Heart right ventricle (tissue), 16 donors: ENCODE measurements around the gene EWSR1. TPM values are rescaled to one million over a fixed set of nuclear protein-coding genes. Genes with fewer than 3 reads are reported as not detected.
"Not testable (repeated sequence)": the region's sequence is repeated elsewhere in the genome, so short reads cannot be mapped to it uniquely, and the experiment has no call there.

Source experiments
- ATAC-seq, 8 donors: fragments of 200-7000 bp; cut with Tn5 transposase; one replicate each; pipeline ENCODE4 v1.9.1; 2020; ENCODE audit warnings: mild to moderate bottlenecking in 8 of 8, moderate library complexity in 8 of 8, moderate number of reproducible peaks in 1 of 8
- DNase-seq, 2 donors: peaks; one replicate each; pipeline ENCODE4 v3.0.0-alpha.2; 2020
- H3K27ac ChIP-seq, 10 donors: fragments of 200-600 bp; sonication (generic) in 2 of 10; one replicate each; pipeline versions ENCODE4 v1.5.0 to v1.8.0; 2020 to 2022; ENCODE audit warnings: mild to moderate bottlenecking in 3 of 10
- H3K27me3 ChIP-seq, 7 donors: fragments of 200-600 bp; one replicate each; pipeline ENCODE4 v1.8.0; 2021 to 2022; ENCODE audit warnings: mild to moderate bottlenecking in 2 of 7
- H3K36me3 ChIP-seq, 9 donors: fragments of 200-600 bp; sonication (generic) in 1 of 9; one replicate each; pipeline versions ENCODE4 v1.5.0 to v1.8.0; 2020 to 2022; ENCODE audit warnings: mild to moderate bottlenecking in 2 of 9
- H3K4me1 ChIP-seq, 9 donors: fragments of 200-600 bp; sonication (generic) in 1 of 9; one replicate each; pipeline versions ENCODE4 v1.5.0 to v1.8.0; 2020 to 2022; ENCODE audit warnings: mild to moderate bottlenecking in 4 of 9
- H3K4me3 ChIP-seq, 10 donors: fragments of 200-600 bp; sonication (generic) in 2 of 10; one replicate each; pipeline versions ENCODE4 v1.5.0 to v1.8.0; 2020 to 2022; ENCODE audit warnings: mild to moderate bottlenecking in 7 of 10, moderate library complexity in 2 of 10
- H3K9me3 ChIP-seq, 11 donors: fragments of 200-600 bp in 10 of 11; sonication (generic) in 2 of 11; one replicate each; pipeline versions ENCODE4 v1.5.0 to v1.8.0; 2013 to 2022; ENCODE audit warnings: mild to moderate bottlenecking in 2 of 11, control low read depth in 1 of 11, moderate library complexity in 1 of 11
- CTCF ChIP-seq, 9 donors: fragments of 200-600 bp; sonication (generic) in 2 of 9; IDR thresholded peaks; one replicate each; pipeline versions ENCODE4 v1.5.0 to v1.8.0; 2021 to 2022; ENCODE audit warnings: antibody characterized with exemption in 9 of 9, mild to moderate bottlenecking in 5 of 9, moderate library complexity in 1 of 9
- WGBS, 2 donors: extraction: QIAGEN DNeasy Blood & Tissue Kit; methylation state at CpG; one replicate each; pipeline ENCODE4 v1.1.7; 2013; ENCODE audit warnings: inconsistent platforms in 1 of 2; 5-methylcytosine and 5-hydroxymethylcytosine counted together
- intact Hi-C, 10 donors: fragments of 100-400 bp; cut with DNase I; formaldehyde crosslinking; loops; one replicate each; pipeline versions ENCODE4 v1.11.1 to v1.14.2; 2022
- polyA plus RNA-seq, 2 donors: library from polyadenylated mRNA; stranded (reverse); fragments of 200-250 nt; gene quantifications; one replicate each; pipeline ENCODE4 v1.2.3, GENCODE V29; 2013
- total RNA-seq, 10 donors: library from RNA; stranded (reverse); fragmentation: NEBNext Ultra II Directional in 3 of 10; extraction: Animal tissue kit (Norgen Biotek cat#: 25700) in 3 of 10; gene quantifications; one replicate each; pipeline versions ENCODE4 v1.2.1 to v1.2.4, GENCODE V29; 2021 to 2023
- donor health status: Arrhythmogenic right ventricular cardiomyopathy.
- donor health status: ischemic (EF 13 %, LVEDD 7.1; RV severe dilation, severe dysfunction).
- donor health status: healthy with polysubstance abuse.
- donor health status: DM: no; HTN: yes; CAD: no.
- donor health status: DM: no; HTN: no; CAD: no.
- donor health status: ischemic (EF 25% LVEDD 6.9; RV normal size, moderate dysfunction).
- donor health status: ischemic (EF 25% LVEDD 5.7; RV mildly dilated, moderate dysfunction).
- donor health status: healthy.
- donor health status: DM: yes; HTN: yes; CAD: no.
- donor health status: Ischemic cardiomyopathy.
- donor health status: ischemic (EF 35%, LVEDD 5.7; RV mildly dilated, moderate dysfunction).
- donor health status: nonischemic (EF 11% LVEDD 7.7; RV severe dilation, severe dysfunction).
- donor health status: DM: yes; HTN: yes; CAD: no.
- donor health status: PGD.
- donor health status: ischemic (EF 29% LVEDD 5.4; RV normal size, mild dysfunction).
- donor health status: nonischemic (EF 23%, LVEDD 6.1; RV moderate dilation, normal function).

EWSR1 gene
- total and polyA plus RNA-seq, 12 donors = 105 to 153 (median 137) TPM

GRCh38 chr22:29343313-29343805, 75.3 kb downstream of the EWSR1 start:
- WGBS, 2 donors = 59 to 64% methylated on average over 7 of the region's 7 CpGs
- intact Hi-C loops = loop anchor here in 3 of 10 donors (1.0 to 5.0 kb wide), 2 partner anchors 34 to 36 kb away; partner anchors contain the start of gene GAS2L1 (in 2 of the 3)
- H3K4me1 ChIP-seq = peaks cover 0 to 55% (median 30%) of the 10 kb centered on the region in 9 donors
- peaks cover 0 to 100% (median 50%) of the 10 kb centered on the region in 9 donors for H3K36me3 ChIP-seq
- H3K9me3 ChIP-seq = no peaks in the 10 kb centered on the region
- ATAC-seq (peak; percentile 61 to 89 (median 76)), DNase-seq (peak; percentile 60 to 73)
- no peaks in the 10 kb centered on the region for H3K27me3 ChIP-seq
- no peak for TF ChIP-seq CTCF (IDR thresholded peaks at IDR 0.05)
- H3K4me3 ChIP-seq = no peak overlapping the region
- peak overlapping the region in 9 of 10 donors; percentile 11 to 64 (median 53) for H3K27ac ChIP-seq

- ATAC-seq (peak; percentile 44 to 91 (median 79)), DNase-seq (peak; percentile 57 to 68)
- no peak for TF ChIP-seq CTCF (IDR thresholded peaks at IDR 0.05)
- 45 to 46% methylated on average over 5 of the region's 5 CpGs for WGBS, 2 donors
- intact Hi-C loops = loop anchor here in 2 of 10 donors (5.0 kb wide), 1 partner anchor 37 kb away; the partner anchor contains the start of gene GAS2L1 (in 2 of the 2)
- Histone ChIP-seq H3K27ac (peak overlapping the region in 8 of 10 donors; percentile 11 to 64 (median 50)), H3K4me3 (no peak overlapping the region), H3K4me1 (peaks cover 0 to 55% (median 30%) of the 10 kb centered on the region in 9 donors), H3K27me3 (no peaks in the 10 kb centered on the region), H3K36me3 (peaks cover 0 to 100% (median 47%) of the 10 kb centered on the region in 9 donors), H3K9me3 (no peaks in the 10 kb centered on the region)
Observed at GRCh38 chr22:29344137-29344536, 76.1 kb downstream of the EWSR1 start.

- 89 to 93% methylated on average over 5 of the region's 5 CpGs for WGBS, 2 donors
- peak overlapping the region in 4 of 10 donors; percentile 11 to 61 (median 32) for H3K27ac ChIP-seq
- not testable (repeated sequence) for ATAC-seq, H3K4me3 ChIP-seq, DNase-seq, H3K27me3 ChIP-seq, H3K9me3 ChIP-seq
- peaks cover 0 to 100% (median 47%) of the 10 kb centered on the region in 9 donors for H3K36me3 ChIP-seq
- H3K4me1 ChIP-seq = peaks cover 0 to 55% (median 30%) of the 10 kb centered on the region in 9 donors
- intact Hi-C loops = loop anchor here in 2 of 10 donors (5.0 kb wide), 1 partner anchor 38 kb away; the partner anchor contains the start of gene GAS2L1 (in 2 of the 2)
Observed at GRCh38 chr22:29344889-29345288, 76.8 kb downstream of the EWSR1 start.

- Histone ChIP-seq H3K9me3 (no peaks in the 10 kb centered on the region), H3K4me1 (peaks cover 0 to 55% (median 30%) of the 10 kb centered on the region in 9 donors), H3K27me3 (no peaks in the 10 kb centered on the region), H3K4me3 (no peak overlapping the region), H3K27ac (no peak overlapping the region), H3K36me3 (peaks cover 0 to 100% (median 46%) of the 10 kb centered on the region in 9 donors)
- DNase-seq (no peak), ATAC-seq (no peak)
- no peak for TF ChIP-seq CTCF (IDR thresholded peaks at IDR 0.05)
- intact Hi-C loops = no loop called here
Observed at GRCh38 chr22:29345932-29346331, 77.9 kb downstream of the EWSR1 start.

- H3K27me3 ChIP-seq = no peaks in the 10 kb centered on the region
- ATAC-seq = peak in 2 of 8 donors; percentile 31 to 39
- peaks cover 0 to 52% (median 30%) of the 10 kb centered on the region in 9 donors for H3K4me1 ChIP-seq
- no peak for TF ChIP-seq CTCF (IDR thresholded peaks at IDR 0.05)
- H3K4me3 ChIP-seq = no peak overlapping the region
- no peak for DNase-seq
- WGBS, 2 donors = 59 to 63% methylated on average over 4 of the region's 4 CpGs
- peaks cover 0 to 100% (median 46%) of the 10 kb centered on the region in 9 donors for H3K36me3 ChIP-seq
- no peaks in the 10 kb centered on the region for H3K9me3 ChIP-seq
- no peak overlapping the region for H3K27ac ChIP-seq
- intact Hi-C loops = no loop called here
Observed at GRCh38 chr22:29346659-29347058, 78.6 kb downstream of the EWSR1 start.
